Bronchial epithelial cell (primary cell): ENCODE data around the gene C2orf68. TPM values are rescaled to one million over a fixed set of nuclear protein-coding genes. Genes with fewer than 3 reads are reported as not detected.

Experiments used
- DNase-seq: peaks from one replicate; pipeline ENCODE4 v3.0.0-alpha.2; 2010; ENCODE audit warnings: low read depth
- FAIRE-seq: peaks from 2 replicates; lab custom pipeline; 2011; peaks lifted over from hg19 to GRCh38; lab: Jason Lieb, UNC
- H3K27me3 ChIP-seq: 2 replicates; pipeline ENCODE4 v1.5.1; 2011; ENCODE audit warnings: low read length; ENCODE audit not compliant: control insufficient read depth, insufficient read depth
- H3K36me3 ChIP-seq: 2 replicates; pipeline ENCODE4 v1.5.1; 2011; ENCODE audit warnings: low read length; ENCODE audit not compliant: control insufficient read depth, insufficient read depth
- H3K4me3 ChIP-seq: 2 replicates; pipeline ENCODE4 v1.5.1; 2011; ENCODE audit warnings: mild to moderate bottlenecking, low read depth, low read length, control low read depth
- total RNA-seq: library from RNA; depleted of rRNA; stranded (reverse); fragments of >200 nt; gene quantifications from 2 replicates; pipeline ENCODE4 v1.2.1, GENCODE V29; 2014
- TF ChIP-seq, protein P1 (sequence below): IDR thresholded peaks from 2 replicates; pipeline ENCODE4 v1.5.1; 2011; ENCODE audit warnings: mild to moderate bottlenecking, moderate library complexity, low read length, control low read depth, inconsistent platforms; ENCODE audit not compliant: insufficient read depth, severe bottlenecking

C2orf68 gene
- total RNA-seq, 1 donor from 2014 or later: 9.5 TPM

GRCh38 chr2:85649201-85650190 lies 37.6 kb upstream of the C2orf68 start:
- TF ChIP-seq, protein P1, sequence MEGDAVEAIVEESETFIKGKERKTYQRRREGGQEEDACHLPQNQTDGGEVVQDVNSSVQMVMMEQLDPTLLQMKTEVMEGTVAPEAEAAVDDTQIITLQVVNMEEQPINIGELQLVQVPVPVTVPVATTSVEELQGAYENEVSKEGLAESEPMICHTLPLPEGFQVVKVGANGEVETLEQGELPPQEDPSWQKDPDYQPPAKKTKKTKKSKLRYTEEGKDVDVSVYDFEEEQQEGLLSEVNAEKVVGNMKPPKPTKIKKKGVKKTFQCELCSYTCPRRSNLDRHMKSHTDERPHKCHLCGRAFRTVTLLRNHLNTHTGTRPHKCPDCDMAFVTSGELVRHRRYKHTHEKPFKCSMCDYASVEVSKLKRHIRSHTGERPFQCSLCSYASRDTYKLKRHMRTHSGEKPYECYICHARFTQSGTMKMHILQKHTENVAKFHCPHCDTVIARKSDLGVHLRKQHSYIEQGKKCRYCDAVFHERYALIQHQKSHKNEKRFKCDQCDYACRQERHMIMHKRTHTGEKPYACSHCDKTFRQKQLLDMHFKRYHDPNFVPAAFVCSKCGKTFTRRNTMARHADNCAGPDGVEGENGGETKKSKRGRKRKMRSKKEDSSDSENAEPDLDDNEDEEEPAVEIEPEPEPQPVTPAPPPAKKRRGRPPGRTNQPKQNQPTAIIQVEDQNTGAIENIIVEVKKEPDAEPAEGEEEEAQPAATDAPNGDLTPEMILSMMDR: no peak
- no peaks in the 10 kb centered on the region for H3K27me3 ChIP-seq
- FAIRE-seq (no peak), DNase-seq (no peak)
- H3K36me3 ChIP-seq: peaks cover 22% of the 10 kb centered on the region
- H3K4me3 ChIP-seq: no peak overlapping the region

DNA sequence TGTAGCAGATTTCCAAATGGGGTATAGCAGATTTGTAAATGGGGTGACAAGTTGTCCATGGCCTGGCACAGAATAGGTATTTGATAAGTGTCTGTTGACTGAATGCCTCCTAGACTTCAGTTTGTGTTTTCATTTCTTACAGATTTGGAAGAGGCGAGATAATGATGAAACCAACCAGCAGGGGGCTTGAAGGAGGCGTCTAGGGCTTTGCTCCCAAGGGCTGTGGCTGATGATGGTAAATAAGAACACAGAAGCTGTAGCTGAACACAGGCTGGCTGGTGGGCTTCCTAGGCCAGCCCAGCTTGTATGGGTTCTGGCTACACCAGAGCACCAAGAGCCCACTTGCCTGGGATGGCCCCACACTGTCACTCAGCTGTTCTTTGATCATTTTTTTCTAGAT lies 36.8 kb upstream of the C2orf68 start:
- Histone ChIP-seq H3K27me3 (no peaks in the 10 kb centered on the region), H3K36me3 (peaks cover 25% of the 10 kb centered on the region), H3K4me3 (no peak overlapping the region)
- FAIRE-seq: no peak
- TF ChIP-seq, protein P1: peak; percentile 48
- DNase-seq: no peak

GRCh38 chr2:85647823-85648526 lies 36.1 kb upstream of the C2orf68 start:
- FAIRE-seq (no peak), DNase-seq (no peak)
- TF ChIP-seq, protein P1: no peak
- no peaks in the 10 kb centered on the region for H3K27me3 ChIP-seq
- peaks cover 26% of the 10 kb centered on the region for H3K36me3 ChIP-seq
- no peak overlapping the region for H3K4me3 ChIP-seq

- TF ChIP-seq, protein P1: no peak
- no peak for DNase-seq
- no peak for FAIRE-seq
- Histone ChIP-seq H3K4me3 (no peak overlapping the region), H3K27me3 (no peaks in the 10 kb centered on the region), H3K36me3 (peaks cover 29% of the 10 kb centered on the region)
Observed at GRCh38 chr2:85646166-85646565, 34.3 kb upstream of the C2orf68 start.

GRCh38 chr2:85644909-85645308 lies 33.0 kb upstream of the C2orf68 start:
- DNase-seq (no peak), FAIRE-seq (no peak)
- Histone ChIP-seq H3K27me3 (no peaks in the 10 kb centered on the region), H3K36me3 (peaks cover 33% of the 10 kb centered on the region), H3K4me3 (no peak overlapping the region)
- TF ChIP-seq, protein P1: no peak
